ENCODE data around the gene PPP2R5B. TPM values are rescaled to one million over a fixed set of nuclear protein-coding genes. Genes with fewer than 3 reads are reported as not detected.

The PPP2R5B gene
- total RNA-seq, 1 experiment from 2014 or later: 30.6 TPM

DNA sequence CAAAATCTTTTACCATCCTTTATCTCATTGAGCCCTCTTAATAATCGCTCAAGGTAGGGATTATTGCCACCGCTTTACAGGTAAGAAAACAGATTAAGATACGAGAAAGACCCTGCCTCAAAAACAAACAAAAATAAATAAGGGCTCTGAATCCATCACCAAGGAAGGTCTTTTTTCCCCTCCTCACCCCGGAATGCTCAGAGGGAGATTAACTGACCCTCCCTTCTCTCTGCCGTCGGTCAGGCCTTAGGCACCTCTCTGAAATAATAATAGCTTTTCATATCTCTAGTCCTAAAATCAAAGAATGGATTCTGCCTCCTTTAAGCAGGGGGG, 6.9 kb upstream of the PPP2R5B start:
- H3K36me3 ChIP-seq: peaks cover 19% of the 10 kb centered on the region
- peaks cover 17% of the 10 kb centered on the region for H3K4me1 ChIP-seq (replicated peaks)
- DNase-seq (ENCODE audit: low read depth in 1 of 2, low spot score in 2 of 2): no peak
- no peaks in the 10 kb centered on the region for H3K9me3 ChIP-seq (replicated peaks)
- no peaks in the 10 kb centered on the region for H3K27me3 ChIP-seq (replicated peaks)
- H3K4me3 ChIP-seq: peak overlapping the region; percentile 60
- no peak overlapping the region for H3K27ac ChIP-seq

DNA sequence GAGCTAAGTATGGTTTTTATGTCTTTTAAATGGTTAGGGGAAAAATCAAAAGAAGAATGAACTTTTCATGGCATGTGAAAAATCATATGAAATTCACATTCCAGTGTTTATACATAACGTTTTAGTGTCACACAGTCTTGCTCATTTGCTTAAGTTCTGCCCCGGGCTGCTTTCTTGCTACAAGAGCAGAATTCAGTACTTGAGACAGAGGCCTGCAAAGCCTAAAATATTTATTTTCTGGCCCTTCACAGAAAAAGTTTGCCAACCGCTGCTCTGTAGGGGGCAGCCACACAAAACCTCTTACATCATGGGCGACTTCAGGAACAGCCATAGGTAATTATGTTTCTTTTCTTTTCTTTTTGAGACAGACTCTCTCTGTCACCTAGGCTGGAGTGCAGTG, 6.5 kb upstream of the PPP2R5B start:
- H3K36me3 ChIP-seq: peaks cover 15% of the 10 kb centered on the region
- DNase-seq (ENCODE audit: low read depth in 1 of 2, low spot score in 2 of 2): peak; percentile 45 to 59

DNA sequence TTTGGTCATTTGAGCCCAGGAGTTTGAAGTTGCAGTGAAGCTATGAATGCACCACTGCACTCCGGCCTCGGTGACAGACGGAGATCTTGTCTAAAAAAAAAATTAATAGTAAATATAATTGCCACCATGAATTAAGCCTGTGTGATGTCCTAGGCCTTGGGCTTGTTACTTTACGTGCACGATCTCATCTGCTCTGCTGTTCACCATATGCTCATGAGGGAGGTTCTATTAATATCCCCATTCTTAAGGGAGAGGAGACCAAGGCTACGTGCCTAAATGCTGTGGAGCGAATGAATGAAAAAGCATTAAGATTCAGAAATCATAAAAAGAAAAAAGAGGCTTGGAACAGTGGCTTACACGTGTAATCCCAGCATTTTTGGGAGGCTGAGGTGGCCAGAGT, 4.9 kb upstream of the PPP2R5B start:
- Histone ChIP-seq H3K4me1 (replicated peaks) (peaks cover 27% of the 10 kb centered on the region), H3K36me3 (peaks cover 4% of the 10 kb centered on the region; the same call in 1 of the 2 replicates), H3K4me3 (no peak overlapping the region), H3K27me3 (replicated peaks) (no peaks in the 10 kb centered on the region), H3K27ac (no peak overlapping the region), H3K9me3 (replicated peaks) (no peaks in the 10 kb centered on the region)
- no peak for DNase-seq (ENCODE audit: low read depth in 1 of 2, low spot score in 2 of 2)

More for the DNA sequence above, 6.5 kb upstream of the PPP2R5B start:
- Histone ChIP-seq H3K4me3 (peak overlapping the region; percentile 60), H3K4me1 (replicated peaks) (peaks cover 17% of the 10 kb centered on the region), H3K27ac (no peak overlapping the region), H3K9me3 (replicated peaks) (no peaks in the 10 kb centered on the region), H3K27me3 (replicated peaks) (no peaks in the 10 kb centered on the region)

DNA sequence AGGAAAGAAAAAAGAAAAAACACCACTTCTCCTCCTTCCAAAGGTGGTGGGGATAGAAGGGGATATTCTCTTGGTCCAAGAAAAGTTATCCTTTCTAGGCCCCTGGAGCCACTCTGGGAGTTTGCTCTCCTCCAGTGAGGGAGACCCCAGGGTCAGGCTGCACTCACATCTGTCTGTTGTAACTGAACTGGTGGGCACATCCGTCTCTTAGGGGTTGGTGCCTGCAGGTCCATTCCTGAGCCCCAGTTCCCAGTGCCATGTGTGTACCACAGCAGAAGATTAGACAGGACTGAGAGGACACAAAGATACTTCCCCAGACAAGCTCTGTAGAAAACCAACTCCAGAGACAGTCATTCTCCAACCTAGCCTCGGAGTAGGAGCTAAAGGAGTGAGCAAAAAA, 4.4 kb upstream of the PPP2R5B start:
- Histone ChIP-seq H3K4me1 (replicated peaks) (peaks cover 30% of the 10 kb centered on the region), H3K27me3 (replicated peaks) (no peaks in the 10 kb centered on the region), H3K4me3 (no peak overlapping the region), H3K36me3 (peaks cover 6% of the 10 kb centered on the region; the same call in 1 of the 2 replicates), H3K27ac (no peak overlapping the region), H3K9me3 (replicated peaks) (no peaks in the 10 kb centered on the region)
- no peak for DNase-seq (ENCODE audit: low read depth in 1 of 2, low spot score in 2 of 2)

DNA sequence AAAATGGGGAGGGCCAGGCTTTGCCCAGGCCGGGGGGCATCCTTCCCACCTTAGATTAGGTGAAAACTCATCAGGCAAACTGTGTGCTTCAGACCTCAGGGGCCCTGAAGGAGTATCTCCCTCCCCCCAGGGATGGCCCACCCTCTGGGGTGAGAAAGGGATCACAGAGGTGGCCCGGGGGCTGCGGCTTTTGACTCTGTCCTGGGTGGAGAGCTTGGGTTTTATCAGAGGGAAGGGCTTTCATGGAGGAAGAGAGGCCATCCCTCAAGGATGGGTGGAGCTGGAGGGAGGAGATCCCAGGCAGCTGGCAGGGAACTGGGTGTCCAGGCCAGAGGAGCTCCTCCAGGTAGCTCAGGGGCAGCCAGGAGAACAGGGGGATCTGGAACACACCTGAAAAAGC, 3.1 kb upstream of the PPP2R5B start:
- H3K36me3 ChIP-seq: peaks cover 10% of the 10 kb centered on the region; the same call in 1 of the 2 replicates
- peaks cover 25% of the 10 kb centered on the region for H3K4me1 ChIP-seq (replicated peaks)
- no peaks in the 10 kb centered on the region for H3K27me3 ChIP-seq (replicated peaks)
- H3K27ac ChIP-seq: no peak overlapping the region
- H3K9me3 ChIP-seq (replicated peaks): no peaks in the 10 kb centered on the region
- no peak for DNase-seq (ENCODE audit: low read depth in 1 of 2, low spot score in 2 of 2)
- H3K4me3 ChIP-seq: no peak overlapping the region

DNA sequence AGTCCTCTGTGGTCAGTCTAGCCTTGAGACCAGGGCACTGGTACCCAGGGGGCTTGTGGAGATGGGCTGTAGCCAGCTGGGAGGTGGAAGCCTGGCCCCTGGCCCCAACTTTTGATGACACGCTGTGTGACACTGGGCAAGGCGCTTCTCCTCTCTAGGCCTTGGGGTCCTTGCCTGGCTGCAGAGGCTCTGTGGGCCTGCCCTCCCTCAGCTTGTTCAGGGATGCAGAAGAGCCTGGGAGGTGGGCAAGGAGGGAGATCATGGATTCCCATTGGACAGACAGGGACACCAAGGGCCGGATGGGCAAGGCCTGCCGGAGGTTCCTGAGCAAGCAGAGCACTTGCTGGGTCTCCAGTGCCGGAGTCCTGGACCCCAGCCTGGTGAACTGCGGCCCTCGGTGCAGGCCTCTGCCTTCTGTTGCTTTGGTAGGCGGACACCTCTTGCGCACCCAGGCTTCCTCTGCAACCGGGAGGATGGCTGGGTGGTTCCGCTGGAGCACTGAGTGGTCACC, 1.3 kb upstream of the PPP2R5B start:
- Histone ChIP-seq H3K4me1 (replicated peaks) (peaks cover 18% of the 10 kb centered on the region), H3K4me3 (no peak overlapping the region), H3K27me3 (replicated peaks) (no peaks in the 10 kb centered on the region), H3K9me3 (replicated peaks) (no peaks in the 10 kb centered on the region), H3K27ac (no peak overlapping the region), H3K36me3 (peaks cover 21% of the 10 kb centered on the region)
- DNase-seq (ENCODE audit: low read depth in 1 of 2, low spot score in 2 of 2): no peak

DNA sequence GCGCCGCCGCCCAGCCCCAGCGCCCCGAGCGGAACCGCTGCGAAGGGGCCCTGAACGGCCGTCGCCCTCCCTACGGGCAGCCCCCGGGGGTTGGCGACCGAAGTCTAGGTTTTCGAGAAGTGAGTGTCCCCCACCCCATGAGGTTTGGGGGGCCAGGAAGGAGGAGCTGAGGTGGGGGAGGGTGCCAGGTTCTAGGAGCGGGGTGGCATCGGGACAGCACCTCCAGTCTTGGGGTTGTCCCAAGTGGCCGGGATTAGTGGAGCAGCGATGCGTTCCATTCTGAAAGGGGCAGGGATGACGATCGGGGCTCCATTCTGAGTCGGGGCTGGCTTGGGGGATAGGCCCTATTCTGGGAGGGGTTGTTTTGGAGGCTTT, 408 bp downstream of the PPP2R5B start:
- Histone ChIP-seq H3K36me3 (peaks cover 35% of the 10 kb centered on the region), H3K27me3 (replicated peaks) (no peaks in the 10 kb centered on the region), H3K4me3 (peak overlapping the region; percentile 77), H3K4me1 (replicated peaks) (peaks cover 16% of the 10 kb centered on the region), H3K9me3 (replicated peaks) (no peaks in the 10 kb centered on the region), H3K27ac (peak overlapping the region; percentile 63)
- DNase-seq (ENCODE audit: low read depth in 1 of 2, low spot score in 2 of 2): peak in 1 of 2 experiments; percentile 26

DNA sequence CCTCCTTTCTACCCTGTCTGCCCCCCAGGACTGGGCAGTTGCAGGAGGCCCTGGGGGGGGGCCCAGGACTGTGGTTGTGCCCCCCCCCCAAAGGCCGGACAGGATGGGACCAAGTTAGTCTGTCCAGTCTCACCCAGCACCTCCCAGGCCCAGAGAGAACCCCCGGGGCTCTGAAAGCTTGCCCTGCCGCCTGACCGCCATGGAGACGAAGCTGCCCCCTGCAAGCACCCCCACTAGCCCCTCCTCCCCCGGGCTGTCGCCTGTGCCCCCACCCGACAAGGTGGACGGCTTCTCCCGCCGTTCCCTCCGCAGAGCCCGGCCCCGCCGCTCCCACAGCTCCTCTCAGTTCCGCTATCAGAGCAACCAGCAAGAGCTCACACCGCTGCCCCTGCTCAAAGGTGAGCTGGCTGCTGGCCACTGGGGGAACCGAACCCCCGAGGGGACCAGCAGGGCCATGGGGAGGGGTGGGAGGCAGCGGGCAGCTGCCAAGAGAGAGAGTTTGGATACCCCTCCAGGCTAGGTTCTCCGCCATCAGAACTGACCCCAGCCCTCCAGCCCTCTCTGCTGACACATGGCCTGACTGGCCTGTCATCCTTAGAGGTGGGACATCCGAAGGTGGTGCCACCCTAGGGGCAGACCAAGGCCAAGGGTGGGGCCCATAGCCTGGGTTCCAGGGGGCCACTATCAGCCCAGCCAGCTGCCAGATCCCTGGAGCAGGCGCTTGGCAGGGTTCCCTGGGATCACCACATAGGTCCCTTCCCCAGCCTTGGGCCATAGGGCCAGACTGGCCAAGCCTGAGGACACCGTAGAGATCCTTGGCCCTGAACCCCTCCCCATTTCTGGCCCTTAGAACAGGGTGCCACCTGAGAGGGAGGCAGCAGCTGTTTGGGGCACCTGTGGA, 1.3 kb downstream of the PPP2R5B start:
- Histone ChIP-seq H3K4me1 (replicated peaks) (peaks cover 16% of the 10 kb centered on the region), H3K36me3 (peaks cover 43% of the 10 kb centered on the region), H3K9me3 (replicated peaks) (no peaks in the 10 kb centered on the region), H3K4me3 (peak overlapping the region; percentile 77), H3K27me3 (replicated peaks) (no peaks in the 10 kb centered on the region), H3K27ac (no peak overlapping the region)
- DNase-seq (ENCODE audit: low read depth in 1 of 2, low spot score in 2 of 2): peak in 1 of 2 experiments; percentile 59

DNA sequence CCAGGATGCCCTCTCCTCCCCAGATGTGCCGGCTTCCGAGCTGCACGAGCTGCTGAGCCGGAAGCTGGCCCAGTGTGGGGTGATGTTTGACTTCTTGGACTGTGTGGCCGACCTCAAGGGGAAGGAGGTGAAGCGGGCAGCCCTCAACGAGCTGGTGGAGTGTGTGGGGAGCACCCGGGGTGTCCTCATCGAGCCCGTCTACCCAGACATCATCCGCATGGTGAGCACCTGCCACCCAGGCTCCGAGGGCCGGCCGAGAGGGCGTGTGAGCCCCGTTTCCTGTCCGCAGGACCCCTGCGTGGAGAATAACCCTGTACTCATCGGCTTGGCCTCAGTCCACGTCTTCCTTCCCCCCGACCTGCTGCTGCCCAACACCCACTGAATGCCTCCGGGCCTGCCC, 2.2 kb downstream of the PPP2R5B start:
- Histone ChIP-seq H3K4me3 (no peak overlapping the region), H3K4me1 (replicated peaks) (peaks cover 16% of the 10 kb centered on the region), H3K27me3 (replicated peaks) (no peaks in the 10 kb centered on the region), H3K36me3 (peaks cover 52% of the 10 kb centered on the region), H3K9me3 (replicated peaks) (no peaks in the 10 kb centered on the region), H3K27ac (no peak overlapping the region)
- no peak for DNase-seq (ENCODE audit: low read depth in 1 of 2, low spot score in 2 of 2)

DNA sequence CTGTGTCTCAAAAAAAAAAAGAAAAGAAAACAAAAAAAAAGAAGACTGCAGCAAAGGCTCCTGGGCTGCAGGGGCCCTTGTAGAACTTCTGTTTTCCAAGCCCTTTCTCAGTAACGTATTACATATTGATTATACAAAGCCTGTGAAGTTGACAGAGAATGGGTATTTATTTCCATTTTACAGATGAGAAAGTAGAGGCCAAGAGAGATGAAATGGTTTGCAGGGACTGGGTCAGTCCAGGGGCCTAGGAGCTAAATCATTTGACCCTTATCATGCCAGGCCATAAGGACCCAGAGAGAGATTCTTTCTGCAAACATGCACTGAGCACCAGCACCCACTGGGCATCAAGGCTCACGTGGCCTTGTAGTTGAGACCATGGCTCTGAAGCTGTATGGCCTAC, 4.5 kb downstream of the PPP2R5B start:
- H3K4me3 ChIP-seq: no peak overlapping the region
- no peaks in the 10 kb centered on the region for H3K9me3 ChIP-seq (replicated peaks)
- H3K27me3 ChIP-seq (replicated peaks): no peaks in the 10 kb centered on the region
- peaks cover 74% of the 10 kb centered on the region for H3K36me3 ChIP-seq
- H3K27ac ChIP-seq: no peak overlapping the region
- H3K4me1 ChIP-seq (replicated peaks): peaks cover 11% of the 10 kb centered on the region
- DNase-seq (ENCODE audit: low read depth in 1 of 2, low spot score in 2 of 2): no peak

DNA sequence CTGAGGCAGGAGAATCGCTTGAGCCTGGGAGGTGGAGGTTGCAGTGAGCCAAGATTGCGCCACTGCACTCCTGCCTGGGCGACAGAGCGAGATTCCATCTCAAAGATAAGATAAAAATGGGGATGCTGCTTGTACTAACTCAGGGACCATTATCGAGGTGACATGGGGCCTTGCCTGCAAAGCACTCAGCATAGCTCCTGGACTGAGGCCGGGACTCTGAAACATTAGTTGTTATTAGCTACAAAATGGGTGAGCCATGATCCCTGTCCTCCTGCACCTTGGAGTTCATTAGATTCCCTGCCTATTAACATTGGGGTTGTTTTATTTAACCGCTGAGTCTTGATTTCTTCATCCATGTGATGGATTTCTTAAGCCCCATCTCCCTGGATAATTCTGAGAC, 5.1 kb downstream of the PPP2R5B start:
- no peak overlapping the region for H3K27ac ChIP-seq
- H3K27me3 ChIP-seq (replicated peaks): no peaks in the 10 kb centered on the region
- DNase-seq (ENCODE audit: low read depth in 1 of 2, low spot score in 2 of 2): no peak
- H3K9me3 ChIP-seq (replicated peaks): no peaks in the 10 kb centered on the region
- peaks cover 6% of the 10 kb centered on the region for H3K4me1 ChIP-seq (replicated peaks)
- H3K36me3 ChIP-seq: peaks cover 74% of the 10 kb centered on the region
- H3K4me3 ChIP-seq: no peak overlapping the region

DNA sequence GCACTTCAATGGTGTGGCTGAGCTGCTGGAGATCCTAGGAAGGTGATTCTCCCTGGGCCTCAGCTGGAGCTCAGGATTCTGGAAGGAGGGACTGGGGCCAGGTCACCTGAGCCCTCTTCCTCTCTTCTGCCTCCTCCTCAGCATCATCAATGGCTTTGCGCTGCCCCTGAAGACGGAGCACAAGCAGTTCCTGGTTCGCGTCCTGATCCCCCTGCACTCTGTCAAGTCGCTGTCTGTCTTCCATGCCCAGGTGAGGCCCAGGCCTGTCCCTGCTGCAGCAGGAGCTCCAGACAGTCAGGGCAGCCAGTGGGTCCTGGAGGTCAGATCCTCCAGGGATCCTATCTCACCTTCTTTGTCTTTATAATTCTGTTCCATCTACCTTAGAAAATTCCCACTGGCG, 5.9 kb downstream of the PPP2R5B start:
- Histone ChIP-seq H3K27ac (no peak overlapping the region), H3K36me3 (peaks cover 72% of the 10 kb centered on the region), H3K9me3 (replicated peaks) (no peaks in the 10 kb centered on the region), H3K27me3 (replicated peaks) (no peaks in the 10 kb centered on the region), H3K4me1 (replicated peaks) (peaks cover 1% of the 10 kb centered on the region), H3K4me3 (no peak overlapping the region)
- no peak for DNase-seq (ENCODE audit: low read depth in 1 of 2, low spot score in 2 of 2)

DNA sequence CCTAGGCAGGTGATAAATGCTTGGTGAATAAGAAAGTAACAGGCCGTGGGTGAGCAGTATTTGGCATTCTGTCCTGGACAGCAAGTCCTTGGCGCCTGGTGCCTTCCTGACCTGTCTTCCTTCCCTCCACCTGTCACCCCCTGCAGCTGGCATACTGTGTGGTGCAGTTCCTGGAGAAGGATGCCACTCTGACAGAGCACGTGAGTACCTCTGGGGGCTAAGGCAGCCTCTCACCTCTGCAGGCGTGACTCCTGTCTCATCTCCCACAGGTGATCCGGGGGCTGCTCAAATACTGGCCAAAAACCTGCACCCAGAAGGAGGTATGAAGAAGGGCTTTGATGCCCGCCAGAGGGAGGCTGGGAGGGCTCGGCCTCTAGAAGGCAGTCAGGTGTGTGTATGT, 6.8 kb downstream of the PPP2R5B start:
- H3K27ac ChIP-seq: no peak overlapping the region
- no peak for DNase-seq (ENCODE audit: low read depth in 1 of 2, low spot score in 2 of 2)
- H3K27me3 ChIP-seq (replicated peaks): no peaks in the 10 kb centered on the region
- no peak overlapping the region for H3K4me3 ChIP-seq
- peaks cover 69% of the 10 kb centered on the region for H3K36me3 ChIP-seq
- H3K4me1 ChIP-seq (replicated peaks): no peaks in the 10 kb centered on the region
- H3K9me3 ChIP-seq (replicated peaks): no peaks in the 10 kb centered on the region

DNA sequence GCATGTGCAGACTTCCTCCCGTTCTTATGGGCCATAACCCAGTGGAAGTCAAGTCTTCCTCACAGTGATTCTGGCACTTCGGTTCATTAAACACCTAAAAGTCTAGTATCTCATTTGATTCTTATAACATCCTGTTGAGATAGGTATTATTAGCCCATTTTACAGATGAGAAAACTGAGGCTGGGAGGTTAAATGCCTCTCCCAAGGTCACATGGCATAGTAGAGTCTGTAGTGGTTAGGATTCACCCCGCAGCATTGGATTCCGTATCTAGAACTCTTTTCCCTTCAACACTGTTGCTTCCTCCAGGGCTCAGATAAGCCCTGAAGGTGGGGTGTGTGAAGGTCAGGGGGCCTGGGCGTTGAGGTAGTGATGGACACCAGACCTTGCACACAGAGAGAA, 7.8 kb downstream of the PPP2R5B start:
- no peaks in the 10 kb centered on the region for H3K9me3 ChIP-seq (replicated peaks)
- no peak overlapping the region for H3K4me3 ChIP-seq
- no peaks in the 10 kb centered on the region for H3K27me3 ChIP-seq (replicated peaks)
- no peak for DNase-seq (ENCODE audit: low read depth in 1 of 2, low spot score in 2 of 2)
- peaks cover 59% of the 10 kb centered on the region for H3K36me3 ChIP-seq
- H3K4me1 ChIP-seq (replicated peaks): no peaks in the 10 kb centered on the region
- no peak overlapping the region for H3K27ac ChIP-seq
